ENCODE results near the gene MAX. TPM values are rescaled to one million over a fixed set of nuclear protein-coding genes. Genes with fewer than 3 reads are reported as not detected.
"Not testable (repeated sequence)": the region's sequence is repeated elsewhere in the genome, so short reads cannot be mapped to it uniquely, and the experiment has no call there.

The MAX gene
- total RNA-seq, 1 donor from 2014 or later = 83.5 TPM

- TF ChIP-seq, protein P1, sequence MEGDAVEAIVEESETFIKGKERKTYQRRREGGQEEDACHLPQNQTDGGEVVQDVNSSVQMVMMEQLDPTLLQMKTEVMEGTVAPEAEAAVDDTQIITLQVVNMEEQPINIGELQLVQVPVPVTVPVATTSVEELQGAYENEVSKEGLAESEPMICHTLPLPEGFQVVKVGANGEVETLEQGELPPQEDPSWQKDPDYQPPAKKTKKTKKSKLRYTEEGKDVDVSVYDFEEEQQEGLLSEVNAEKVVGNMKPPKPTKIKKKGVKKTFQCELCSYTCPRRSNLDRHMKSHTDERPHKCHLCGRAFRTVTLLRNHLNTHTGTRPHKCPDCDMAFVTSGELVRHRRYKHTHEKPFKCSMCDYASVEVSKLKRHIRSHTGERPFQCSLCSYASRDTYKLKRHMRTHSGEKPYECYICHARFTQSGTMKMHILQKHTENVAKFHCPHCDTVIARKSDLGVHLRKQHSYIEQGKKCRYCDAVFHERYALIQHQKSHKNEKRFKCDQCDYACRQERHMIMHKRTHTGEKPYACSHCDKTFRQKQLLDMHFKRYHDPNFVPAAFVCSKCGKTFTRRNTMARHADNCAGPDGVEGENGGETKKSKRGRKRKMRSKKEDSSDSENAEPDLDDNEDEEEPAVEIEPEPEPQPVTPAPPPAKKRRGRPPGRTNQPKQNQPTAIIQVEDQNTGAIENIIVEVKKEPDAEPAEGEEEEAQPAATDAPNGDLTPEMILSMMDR (IDR thresholded peaks at IDR 0.05; ENCODE audit: partially characterized antibody, unreplicated experiment) = no peak
- Mint-ChIP-seq H3K27ac (ENCODE audit: unreplicated experiment) (no peak overlapping the region), H3K4me1 (ENCODE audit: low read depth, unreplicated experiment) (peaks cover 10% of the 10 kb centered on the region), H3K27me3 (ENCODE audit: unreplicated experiment) (peaks cover 2% of the 10 kb centered on the region), H3K36me3 (ENCODE audit: unreplicated experiment) (peaks cover 6% of the 10 kb centered on the region), H3K4me3 (ENCODE audit: unreplicated experiment) (no peak overlapping the region), H3K9me3 (ENCODE audit: unreplicated experiment) (peaks cover 3% of the 10 kb centered on the region)
- no peak for DNase-seq
Observed at GRCh38 chr14:65035049-65035448, 67.3 kb downstream of the MAX start.

DNA sequence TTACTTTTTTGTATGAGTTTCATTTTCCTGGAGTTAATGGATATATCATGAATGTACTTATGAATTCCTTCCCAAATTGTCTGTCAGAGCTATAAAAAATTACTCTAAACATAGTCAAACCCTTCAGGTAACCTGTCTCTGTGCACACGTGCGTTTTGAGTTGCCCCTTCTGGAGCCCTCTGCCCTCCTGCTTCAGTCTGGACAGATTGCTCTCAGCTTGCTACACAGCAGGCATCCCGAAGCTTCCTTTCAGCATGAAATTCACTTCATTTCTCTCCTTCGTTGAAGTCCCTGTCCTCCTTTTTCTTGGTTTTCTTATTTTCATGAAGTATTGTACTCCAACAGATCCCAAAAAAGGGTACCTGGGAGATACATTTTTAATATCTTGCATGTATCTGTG lies 68.3 kb downstream of the MAX start:
- Mint-ChIP-seq H3K27ac (ENCODE audit: unreplicated experiment) (no peak overlapping the region), H3K4me1 (ENCODE audit: low read depth, unreplicated experiment) (peaks cover 10% of the 10 kb centered on the region), H3K4me3 (ENCODE audit: unreplicated experiment) (no peak overlapping the region), H3K36me3 (ENCODE audit: unreplicated experiment) (peaks cover 6% of the 10 kb centered on the region), H3K9me3 (ENCODE audit: unreplicated experiment) (peaks cover 3% of the 10 kb centered on the region), H3K27me3 (ENCODE audit: unreplicated experiment) (peaks cover 2% of the 10 kb centered on the region)
- no peak for DNase-seq
- TF ChIP-seq, protein P1 (IDR thresholded peaks at IDR 0.05; ENCODE audit: partially characterized antibody, unreplicated experiment) = no peak

- no peak overlapping the region for H3K27ac Mint-ChIP-seq (ENCODE audit: unreplicated experiment)
- H3K9me3 Mint-ChIP-seq (ENCODE audit: unreplicated experiment) = peaks cover 3% of the 10 kb centered on the region
- DNase-seq = no peak
- TF ChIP-seq, protein P1 (IDR thresholded peaks at IDR 0.05; ENCODE audit: partially characterized antibody, unreplicated experiment) = no peak
- H3K36me3 Mint-ChIP-seq (ENCODE audit: unreplicated experiment) = peaks cover 6% of the 10 kb centered on the region
- no peak overlapping the region for H3K4me3 Mint-ChIP-seq (ENCODE audit: unreplicated experiment)
- H3K4me1 Mint-ChIP-seq (ENCODE audit: low read depth, unreplicated experiment) = peaks cover 10% of the 10 kb centered on the region
- peaks cover 2% of the 10 kb centered on the region for H3K27me3 Mint-ChIP-seq (ENCODE audit: unreplicated experiment)
Observed at GRCh38 chr14:65033181-65033580, 69.1 kb downstream of the MAX start.

DNA sequence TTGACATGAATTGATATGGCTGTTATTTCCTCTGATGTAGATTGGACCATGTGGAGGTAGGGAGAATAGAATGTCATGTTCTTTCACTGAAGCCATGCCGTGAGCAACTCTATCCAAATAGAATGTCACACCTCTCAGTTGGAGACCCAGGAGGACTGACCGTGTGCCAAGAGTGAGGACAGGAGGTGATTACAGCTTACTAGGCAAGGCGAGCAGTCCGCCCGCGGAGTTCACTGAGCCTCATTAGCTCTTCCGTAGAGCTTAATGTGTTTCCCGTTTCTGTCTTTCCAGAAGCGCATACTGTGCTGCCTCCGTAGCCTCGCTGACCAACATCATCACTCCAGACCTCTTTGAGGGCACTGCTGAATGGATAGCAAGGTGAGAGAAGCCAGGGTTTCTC lies 70.0 kb downstream of the MAX start:
- Mint-ChIP-seq H3K9me3 (ENCODE audit: unreplicated experiment) (peaks cover 3% of the 10 kb centered on the region), H3K36me3 (ENCODE audit: unreplicated experiment) (peaks cover 6% of the 10 kb centered on the region), H3K27ac (ENCODE audit: unreplicated experiment) (no peak overlapping the region), H3K4me3 (ENCODE audit: unreplicated experiment) (no peak overlapping the region), H3K27me3 (ENCODE audit: unreplicated experiment) (peaks cover 2% of the 10 kb centered on the region), H3K4me1 (ENCODE audit: low read depth, unreplicated experiment) (peaks cover 10% of the 10 kb centered on the region)
- no peak for DNase-seq
- TF ChIP-seq, protein P1 (IDR thresholded peaks at IDR 0.05; ENCODE audit: partially characterized antibody, unreplicated experiment) = no peak

GRCh38 chr14:65031321-65031720 lies 71.0 kb downstream of the MAX start:
- H3K36me3 Mint-ChIP-seq (ENCODE audit: unreplicated experiment) = not testable (repeated sequence)

GRCh38 chr14:65028937-65029336 lies 73.4 kb downstream of the MAX start:
- TF ChIP-seq, protein P1 (IDR thresholded peaks at IDR 0.05; ENCODE audit: partially characterized antibody, unreplicated experiment) = no peak
- Mint-ChIP-seq H3K27me3 (ENCODE audit: unreplicated experiment) (peaks cover 2% of the 10 kb centered on the region), H3K9me3 (ENCODE audit: unreplicated experiment) (peaks cover 1% of the 10 kb centered on the region), H3K4me1 (ENCODE audit: low read depth, unreplicated experiment) (peaks cover 2% of the 10 kb centered on the region), H3K27ac (ENCODE audit: unreplicated experiment) (no peak overlapping the region), H3K4me3 (ENCODE audit: unreplicated experiment) (no peak overlapping the region), H3K36me3 (ENCODE audit: unreplicated experiment) (peaks cover 6% of the 10 kb centered on the region)
- no peak for DNase-seq

More at GRCh38 chr14:65031321-65031720, 71.0 kb downstream of the MAX start:
- not testable (repeated sequence) for H3K9me3 Mint-ChIP-seq (ENCODE audit: unreplicated experiment); H3K27me3 Mint-ChIP-seq (ENCODE audit: unreplicated experiment); DNase-seq; H3K27ac Mint-ChIP-seq (ENCODE audit: unreplicated experiment); H3K4me3 Mint-ChIP-seq (ENCODE audit: unreplicated experiment)
- H3K4me1 Mint-ChIP-seq (ENCODE audit: low read depth, unreplicated experiment) = peaks cover 10% of the 10 kb centered on the region

Data from glutamatergic neuron (in vitro differentiated cells).